GM12873 (cell line): Measurements from ENCODE around the gene BRME1.

Experiments
- TF ChIP-seq, protein P1 (sequence below): IDR thresholded peaks from 2 replicates; pipeline ENCODE4 v1.5.1; 2012; ENCODE audit warnings: low read depth, mild to moderate bottlenecking, moderate library complexity, low read length, control low read depth; ENCODE audit not compliant: insufficient read depth; ENCODE audit errors: missing control alignments

The BRME1 gene

DNA sequence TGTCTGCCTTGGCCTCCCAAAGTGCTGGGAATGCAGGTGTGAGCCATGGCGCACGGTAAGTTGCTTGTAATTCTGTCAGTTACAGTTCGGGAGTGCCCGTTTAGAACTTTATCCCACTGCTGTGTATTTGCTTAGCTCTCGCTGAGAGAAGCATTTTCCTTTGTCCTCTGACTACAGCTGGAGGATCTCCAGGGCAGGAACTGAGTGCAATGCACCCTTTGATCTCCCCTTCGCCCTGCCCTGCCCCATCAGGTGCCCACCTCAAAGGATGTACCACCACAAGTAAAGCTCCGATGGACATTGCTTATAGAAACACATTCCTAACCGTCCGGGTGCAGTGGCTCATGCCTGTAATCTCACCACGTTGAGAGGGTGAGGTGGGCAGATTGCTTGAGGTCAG lies 6.5 kb downstream of the BRME1 start:
- TF ChIP-seq, protein P1, sequence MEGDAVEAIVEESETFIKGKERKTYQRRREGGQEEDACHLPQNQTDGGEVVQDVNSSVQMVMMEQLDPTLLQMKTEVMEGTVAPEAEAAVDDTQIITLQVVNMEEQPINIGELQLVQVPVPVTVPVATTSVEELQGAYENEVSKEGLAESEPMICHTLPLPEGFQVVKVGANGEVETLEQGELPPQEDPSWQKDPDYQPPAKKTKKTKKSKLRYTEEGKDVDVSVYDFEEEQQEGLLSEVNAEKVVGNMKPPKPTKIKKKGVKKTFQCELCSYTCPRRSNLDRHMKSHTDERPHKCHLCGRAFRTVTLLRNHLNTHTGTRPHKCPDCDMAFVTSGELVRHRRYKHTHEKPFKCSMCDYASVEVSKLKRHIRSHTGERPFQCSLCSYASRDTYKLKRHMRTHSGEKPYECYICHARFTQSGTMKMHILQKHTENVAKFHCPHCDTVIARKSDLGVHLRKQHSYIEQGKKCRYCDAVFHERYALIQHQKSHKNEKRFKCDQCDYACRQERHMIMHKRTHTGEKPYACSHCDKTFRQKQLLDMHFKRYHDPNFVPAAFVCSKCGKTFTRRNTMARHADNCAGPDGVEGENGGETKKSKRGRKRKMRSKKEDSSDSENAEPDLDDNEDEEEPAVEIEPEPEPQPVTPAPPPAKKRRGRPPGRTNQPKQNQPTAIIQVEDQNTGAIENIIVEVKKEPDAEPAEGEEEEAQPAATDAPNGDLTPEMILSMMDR, result no peak

DNA sequence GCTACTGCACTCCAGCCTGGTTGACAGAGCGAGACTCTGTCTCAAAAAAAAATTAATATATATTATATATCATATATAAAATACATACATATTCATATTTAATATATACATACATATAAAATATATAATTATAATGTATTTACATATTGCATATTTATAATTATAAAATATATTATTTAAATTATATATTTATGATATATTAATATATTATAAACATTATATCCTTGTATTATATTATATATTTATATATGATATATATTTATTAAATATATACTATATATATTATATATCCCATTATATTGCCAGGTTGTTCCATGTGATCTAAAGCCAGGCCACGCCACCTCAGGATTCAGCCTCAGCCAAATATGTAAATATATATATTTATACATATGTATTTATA lies 9.7 kb downstream of the BRME1 start:
- TF ChIP-seq, protein P1, result no peak

DNA sequence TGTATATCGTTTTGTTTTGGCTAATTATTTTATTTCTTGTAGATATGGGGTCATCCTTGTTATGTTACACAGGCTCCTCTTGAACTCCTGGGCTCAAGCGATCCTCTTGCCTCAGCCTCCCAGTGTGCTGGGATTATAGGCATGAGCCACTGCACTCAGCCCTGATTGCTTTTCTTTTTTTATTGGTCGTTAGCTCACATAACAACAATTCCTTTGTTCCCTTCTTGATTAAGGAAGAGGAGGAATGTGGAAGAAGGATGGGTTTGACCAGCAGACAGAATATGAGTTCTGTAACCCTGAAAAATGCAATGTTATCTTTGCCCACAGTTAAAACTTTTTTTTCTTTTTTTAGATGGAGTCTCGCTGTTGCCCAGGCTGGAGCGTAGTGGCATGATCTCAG lies 11.4 kb downstream of the BRME1 start:
- TF ChIP-seq, protein P1, result no peak

DNA sequence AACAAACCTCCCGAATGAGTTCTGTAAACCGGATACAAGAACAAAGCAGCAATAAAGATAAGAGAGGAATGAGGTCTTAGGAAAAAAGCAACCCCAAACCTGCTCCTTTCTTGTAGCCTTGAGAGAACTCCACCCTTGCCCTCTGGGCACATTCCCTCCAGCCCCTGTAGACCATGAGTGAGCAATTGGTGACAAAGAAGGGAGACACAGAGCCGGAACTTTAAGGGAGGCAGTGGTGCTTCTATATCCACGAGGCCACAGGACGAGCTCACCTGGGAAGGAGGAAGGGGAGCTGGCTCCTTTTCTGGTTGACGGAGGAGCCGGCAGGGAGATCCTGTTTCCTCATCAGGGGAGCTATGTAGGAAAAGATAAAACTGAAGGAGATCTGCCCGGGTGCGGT lies 13.0 kb downstream of the BRME1 start:
- TF ChIP-seq, protein P1, result no peak

DNA sequence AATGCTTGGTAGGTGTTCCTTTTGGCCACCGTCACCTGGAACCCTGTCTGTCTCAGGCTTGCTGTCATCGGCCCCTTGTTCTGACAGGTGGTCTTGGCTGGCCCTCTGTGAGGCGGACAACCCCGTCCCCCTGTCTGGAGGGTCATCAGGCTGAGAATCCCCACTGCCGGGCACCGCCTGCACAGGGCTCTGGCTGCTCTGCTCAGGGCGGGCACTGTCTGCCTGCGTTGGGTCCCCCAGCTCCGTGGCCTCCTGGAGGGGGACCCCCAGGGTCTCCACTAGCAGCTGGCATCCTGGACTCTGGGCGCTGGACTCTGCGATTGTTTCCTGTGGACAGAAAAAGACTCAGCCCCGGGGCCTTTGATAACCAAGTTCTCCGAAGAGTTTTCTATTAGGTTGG lies 15.8 kb downstream of the BRME1 start:
- TF ChIP-seq, protein P1, result no peak

DNA sequence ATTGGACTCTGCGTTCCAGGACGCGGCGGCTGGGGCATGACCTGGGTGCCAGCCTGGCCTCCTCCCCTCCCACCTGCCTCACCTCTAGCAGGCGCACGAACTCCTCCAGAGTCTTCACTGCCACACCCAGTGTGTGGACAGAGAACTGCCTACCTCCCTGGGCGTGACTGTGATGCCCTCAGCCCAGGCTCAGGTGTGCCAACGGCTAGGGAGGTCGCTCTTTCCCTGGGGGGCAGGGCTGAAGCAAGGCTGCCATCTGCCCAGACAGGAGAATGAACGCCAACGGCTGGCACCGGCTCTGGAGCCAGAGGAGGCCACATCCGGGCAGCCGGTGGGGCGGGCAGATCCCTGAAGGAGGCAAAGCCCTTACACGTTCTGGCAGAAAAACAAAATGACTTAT lies 17.6 kb downstream of the BRME1 start:
- TF ChIP-seq, protein P1, result no peak

DNA sequence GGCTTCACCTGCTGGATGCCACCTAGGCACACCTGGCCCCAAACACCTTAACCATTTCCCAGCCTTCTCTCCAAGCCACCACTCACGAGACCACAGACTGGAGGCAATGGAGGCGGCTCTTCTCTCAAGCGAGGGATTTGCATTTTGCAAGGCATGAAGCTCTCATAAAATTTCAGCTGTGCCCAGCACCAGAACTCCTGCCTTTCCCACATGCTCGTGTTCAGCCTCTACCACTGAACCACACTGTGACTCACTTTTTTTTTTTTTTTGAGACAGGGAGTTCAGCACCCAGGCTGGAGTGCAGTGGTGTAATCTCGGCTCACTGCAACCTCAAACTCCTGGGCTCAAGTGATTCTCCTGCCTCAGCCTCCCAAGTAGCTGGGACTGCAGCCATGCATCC lies 18.4 kb downstream of the BRME1 start:
- TF ChIP-seq, protein P1, result no peak

DNA sequence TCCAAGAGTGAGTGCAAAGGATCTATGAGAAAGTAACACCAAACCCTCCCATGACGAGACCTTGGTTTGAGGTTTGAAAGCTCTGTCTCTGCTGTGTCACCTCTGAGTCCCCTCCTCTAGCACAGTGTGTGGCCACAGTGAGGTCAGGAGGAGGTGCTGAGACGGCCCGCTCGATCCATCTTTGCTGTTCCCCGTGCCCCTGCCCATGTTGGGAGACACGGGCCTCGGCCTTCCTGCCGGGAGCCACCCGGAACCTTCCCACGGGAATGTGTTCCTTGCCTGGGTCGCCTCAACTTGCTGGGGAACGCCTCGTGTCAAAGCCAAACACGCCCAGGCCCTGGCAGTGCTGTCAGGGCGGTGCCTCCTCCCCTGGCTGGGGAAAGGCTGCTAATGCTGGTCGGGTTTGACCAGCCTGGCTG lies 18.9 kb downstream of the BRME1 start:
- TF ChIP-seq, protein P1, result no peak
